K562 (cell line): ENCODE measurements around the gene CRELD2. TPM values are rescaled to one million over a fixed set of nuclear protein-coding genes. Genes with fewer than 3 reads are reported as not detected.

Experiments used
- FOXA1 ChIP-seq: fragments of 450-650 bp; IDR thresholded peaks from 2 replicates; pipeline ENCODE4 v1.6.1; 2016; ENCODE audit warnings: mild to moderate bottlenecking, borderline replicate concordance
- FOXO4 ChIP-seq: fragments of 450-650 bp; formaldehyde crosslinking; IDR thresholded peaks from 2 replicates; pipeline ENCODE4 v1.4.0; 2020; ENCODE audit warnings: mild to moderate bottlenecking, moderate library complexity
- HOXB6 ChIP-seq: fragments of 250-450 bp; sonication (Bioruptor Pico); IDR thresholded peaks from 2 replicates; pipeline ENCODE4 v1.5.1; 2022; ENCODE audit warnings: mild to moderate bottlenecking, borderline replicate concordance
- PML ChIP-seq: IDR thresholded peaks from 2 replicates; pipeline ENCODE4 v1.6.1; 2012; ENCODE audit warnings: low read length, inconsistent platforms
- POLR2AphosphoS5 ChIP-seq: IDR thresholded peaks from 2 replicates; pipeline ENCODE4 v1.6.1; 2011; ENCODE audit warnings: mild to moderate bottlenecking, low read depth, low read length, moderate library complexity; ENCODE audit not compliant: control insufficient read depth, insufficient read depth
- RFX1 ChIP-seq: fragments of 450-650 bp; IDR thresholded peaks from 2 replicates; pipeline ENCODE4 v1.6.1; 2016; ENCODE audit warnings: mild to moderate bottlenecking, moderate library complexity
- SIX5 ChIP-seq, 2 experiments: IDR thresholded peaks; 2 replicates each; pipeline ENCODE4 v1.6.1; 2011; ENCODE audit warnings: low read length in 2 of 2, borderline replicate concordance in 1 of 2, low read depth in 1 of 2, mild to moderate bottlenecking in 1 of 2, moderate library complexity in 1 of 2; ENCODE audit not compliant: insufficient read depth in 1 of 2
- SOX6 ChIP-seq: fragments of 450-650 bp; IDR thresholded peaks from 2 replicates; pipeline ENCODE4 v1.6.1; 2014; ENCODE audit warnings: mild to moderate bottlenecking
- TSC22D4 ChIP-seq: fragments of 450-650 bp; IDR thresholded peaks from 2 replicates; pipeline ENCODE4 v1.6.1; 2016; ENCODE audit warnings: missing genetic modification characterization, missing biosample characterization, control low read depth
- XRCC4 ChIP-seq: IDR thresholded peaks from one replicate; pipeline ENCODE4 v1.6.1; 2011; ENCODE audit not compliant: insufficient read depth, insufficient read length; ENCODE audit errors: extremely low read depth
- ZNF384 ChIP-seq: IDR thresholded peaks from 2 replicates; pipeline ENCODE4 v1.6.1; 2012; ENCODE audit warnings: low read depth, low read length, improper control_type of control experiment
- ZNF717 ChIP-seq: fragments of 250-450 bp; sonication (Bioruptor Pico); IDR thresholded peaks from 2 replicates; pipeline ENCODE4 v1.5.0; 2021
- polyA plus RNA-seq, 8 experiments: library from polyadenylated mRNA; depleted of rRNA in 4 of 8; stranded (reverse) in 5 of 8; unstranded in 3 of 8; fragments of >200 nt; fragmentation: Nextera tagmentation in 2 of 8; fragmentation: Illumina TruSeq in 1 of 8; extraction: Ambion mirVana in 2 of 8; extraction: Trizol in 1 of 8; gene quantifications; 2 replicates each; pipeline versions ENCODE4 v1.2.1 to v1.2.3, GENCODE V29; 2011 to 2014; ENCODE audit warnings: inconsistent platforms in 1 of 8, missing spikeins in 1 of 8
- total RNA-seq, 7 experiments: library from RNA; depleted of rRNA in 6 of 7; stranded (reverse); fragments of >200 nt in 6 of 7; fragmentation: Illumina TruSeq in 2 of 7; extraction: Trizol in 2 of 7; gene quantifications; 2 replicates each; pipeline versions ENCODE4 v1.2.1 to v1.2.3, GENCODE V29; 2011 to 2021; ENCODE audit warnings: low replicate concordance in 1 of 7
- TF ChIP-seq, protein P1 (sequence below): sonication (generic); formaldehyde crosslinking; IDR thresholded peaks from 2 replicates; pipeline ENCODE4 v1.8.0; 2023; ENCODE audit warnings: missing genetic modification reagents, mild to moderate bottlenecking, borderline replicate concordance
- TF ChIP-seq, protein P2 (sequence below): fragments of 250-450 bp; sonication (Bioruptor Pico); IDR thresholded peaks from 2 replicates; pipeline ENCODE4 v1.5.0; 2020; ENCODE audit warnings: mild to moderate bottlenecking, borderline replicate concordance
- TF ChIP-seq, protein P3 (sequence below), 2 experiments: IDR thresholded peaks; 2 replicates each; pipeline ENCODE4 v1.6.1; 2011; ENCODE audit warnings: borderline replicate concordance in 1 of 2, control low read depth in 1 of 2, low read depth in 1 of 2, low read length in 1 of 2, mild to moderate bottlenecking in 1 of 2, mixed read lengths in 1 of 2, moderate library complexity in 1 of 2; ENCODE audit not compliant: insufficient read depth in 1 of 2, insufficient read length in 1 of 2, poor library complexity in 1 of 2, severe bottlenecking in 1 of 2; ENCODE audit errors: extremely low read depth in 1 of 2
- TF ChIP-seq, protein P4 (sequence below): fragments of 250-450 bp; sonication (Bioruptor Pico); IDR thresholded peaks from 2 replicates; pipeline ENCODE4 v1.8.0; 2022; ENCODE audit warnings: moderate library complexity, mild to moderate bottlenecking, inconsistent platforms

CRELD2 gene
- total and polyA plus RNA-seq, 9 of the 15 experiments (the other 6 are each of a cell fraction or from before 2014, with no cell fraction given) = 0.96 to 25.3 (median 8.8) TPM

DNA sequence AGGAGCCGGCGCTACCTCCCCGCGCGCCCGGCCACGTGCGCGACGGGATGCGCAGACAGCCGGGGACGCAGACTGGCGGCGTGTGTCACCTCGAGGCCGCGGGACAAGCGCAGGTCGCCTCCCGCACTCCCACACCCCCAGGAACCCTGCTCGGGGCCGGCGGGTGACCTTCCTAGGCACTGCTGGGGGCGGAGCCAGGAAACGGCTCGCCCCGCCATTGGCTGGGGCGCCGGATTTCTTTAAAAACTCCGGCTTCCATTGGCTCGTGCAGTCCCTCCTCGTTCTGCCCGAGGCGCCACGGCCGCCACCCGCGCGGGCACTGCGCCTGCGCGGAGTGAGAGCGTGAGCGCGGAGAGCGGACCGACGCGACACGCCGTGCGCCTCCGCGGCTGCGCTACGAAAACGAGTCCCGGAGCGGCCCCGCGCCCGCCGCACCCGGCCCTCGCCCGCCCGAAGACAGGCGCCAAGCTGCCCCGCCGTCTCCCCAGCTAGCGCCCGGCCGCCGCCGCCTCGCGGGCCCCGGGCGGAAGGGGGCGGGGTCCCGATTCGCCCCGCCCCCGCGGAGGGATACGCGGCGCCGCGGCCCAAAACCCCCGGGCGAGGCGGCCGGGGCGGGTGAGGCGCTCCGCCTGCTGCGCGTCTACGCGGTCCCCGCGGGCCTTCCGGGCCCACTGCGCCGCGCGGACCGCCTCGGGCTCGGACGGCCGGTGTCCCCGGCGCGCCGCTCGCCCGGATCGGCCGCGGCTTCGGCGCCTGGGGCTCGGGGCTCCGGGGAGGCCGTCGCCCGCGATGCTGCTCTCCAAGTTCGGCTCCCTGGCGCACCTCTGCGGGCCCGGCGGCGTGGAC lies 41.9 kb downstream of the CRELD2 start, which contains the start of gene PIM3 (continued):
- TF ChIP-seq, protein P1, sequence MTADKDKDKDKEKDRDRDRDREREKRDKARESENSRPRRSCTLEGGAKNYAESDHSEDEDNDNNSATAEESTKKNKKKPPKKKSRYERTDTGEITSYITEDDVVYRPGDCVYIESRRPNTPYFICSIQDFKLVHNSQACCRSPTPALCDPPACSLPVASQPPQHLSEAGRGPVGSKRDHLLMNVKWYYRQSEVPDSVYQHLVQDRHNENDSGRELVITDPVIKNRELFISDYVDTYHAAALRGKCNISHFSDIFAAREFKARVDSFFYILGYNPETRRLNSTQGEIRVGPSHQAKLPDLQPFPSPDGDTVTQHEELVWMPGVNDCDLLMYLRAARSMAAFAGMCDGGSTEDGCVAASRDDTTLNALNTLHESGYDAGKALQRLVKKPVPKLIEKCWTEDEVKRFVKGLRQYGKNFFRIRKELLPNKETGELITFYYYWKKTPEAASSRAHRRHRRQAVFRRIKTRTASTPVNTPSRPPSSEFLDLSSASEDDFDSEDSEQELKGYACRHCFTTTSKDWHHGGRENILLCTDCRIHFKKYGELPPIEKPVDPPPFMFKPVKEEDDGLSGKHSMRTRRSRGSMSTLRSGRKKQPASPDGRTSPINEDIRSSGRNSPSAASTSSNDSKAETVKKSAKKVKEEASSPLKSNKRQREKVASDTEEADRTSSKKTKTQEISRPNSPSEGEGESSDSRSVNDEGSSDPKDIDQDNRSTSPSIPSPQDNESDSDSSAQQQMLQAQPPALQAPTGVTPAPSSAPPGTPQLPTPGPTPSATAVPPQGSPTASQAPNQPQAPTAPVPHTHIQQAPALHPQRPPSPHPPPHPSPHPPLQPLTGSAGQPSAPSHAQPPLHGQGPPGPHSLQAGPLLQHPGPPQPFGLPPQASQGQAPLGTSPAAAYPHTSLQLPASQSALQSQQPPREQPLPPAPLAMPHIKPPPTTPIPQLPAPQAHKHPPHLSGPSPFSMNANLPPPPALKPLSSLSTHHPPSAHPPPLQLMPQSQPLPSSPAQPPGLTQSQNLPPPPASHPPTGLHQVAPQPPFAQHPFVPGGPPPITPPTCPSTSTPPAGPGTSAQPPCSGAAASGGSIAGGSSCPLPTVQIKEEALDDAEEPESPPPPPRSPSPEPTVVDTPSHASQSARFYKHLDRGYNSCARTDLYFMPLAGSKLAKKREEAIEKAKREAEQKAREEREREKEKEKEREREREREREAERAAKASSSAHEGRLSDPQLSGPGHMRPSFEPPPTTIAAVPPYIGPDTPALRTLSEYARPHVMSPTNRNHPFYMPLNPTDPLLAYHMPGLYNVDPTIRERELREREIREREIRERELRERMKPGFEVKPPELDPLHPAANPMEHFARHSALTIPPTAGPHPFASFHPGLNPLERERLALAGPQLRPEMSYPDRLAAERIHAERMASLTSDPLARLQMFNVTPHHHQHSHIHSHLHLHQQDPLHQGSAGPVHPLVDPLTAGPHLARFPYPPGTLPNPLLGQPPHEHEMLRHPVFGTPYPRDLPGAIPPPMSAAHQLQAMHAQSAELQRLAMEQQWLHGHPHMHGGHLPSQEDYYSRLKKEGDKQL (CRISPR knock-in tag) = no peak
- TF ChIP-seq ZNF384 (no peak), HOXB6 (CRISPR knock-in tag) (no peak), FOXO4 (no peak), ZNF717 (CRISPR knock-in tag) (no peak), RFX1 (no peak), XRCC4 (no peak), TSC22D4 (tag) (no peak), POLR2AphosphoS5 (peak; percentile 34), PML (no peak), SIX5 (IDR thresholded peaks at IDR 0.05; ENCODE audit: borderline replicate concordance in 1 of 2, insufficient read depth in 1 of 2, low read depth in 1 of 2, low read length in 2 of 2) (no peak), SOX6 (0 out of 2 replicates have a peak, but pooled peaks have one; percentile 32), FOXA1 (no peak)
- TF ChIP-seq, protein P2, sequence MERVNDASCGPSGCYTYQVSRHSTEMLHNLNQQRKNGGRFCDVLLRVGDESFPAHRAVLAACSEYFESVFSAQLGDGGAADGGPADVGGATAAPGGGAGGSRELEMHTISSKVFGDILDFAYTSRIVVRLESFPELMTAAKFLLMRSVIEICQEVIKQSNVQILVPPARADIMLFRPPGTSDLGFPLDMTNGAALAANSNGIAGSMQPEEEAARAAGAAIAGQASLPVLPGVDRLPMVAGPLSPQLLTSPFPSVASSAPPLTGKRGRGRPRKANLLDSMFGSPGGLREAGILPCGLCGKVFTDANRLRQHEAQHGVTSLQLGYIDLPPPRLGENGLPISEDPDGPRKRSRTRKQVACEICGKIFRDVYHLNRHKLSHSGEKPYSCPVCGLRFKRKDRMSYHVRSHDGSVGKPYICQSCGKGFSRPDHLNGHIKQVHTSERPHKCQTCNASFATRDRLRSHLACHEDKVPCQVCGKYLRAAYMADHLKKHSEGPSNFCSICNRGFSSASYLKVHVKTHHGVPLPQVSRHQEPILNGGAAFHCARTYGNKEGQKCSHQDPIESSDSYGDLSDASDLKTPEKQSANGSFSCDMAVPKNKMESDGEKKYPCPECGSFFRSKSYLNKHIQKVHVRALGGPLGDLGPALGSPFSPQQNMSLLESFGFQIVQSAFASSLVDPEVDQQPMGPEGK = no peak
- TF ChIP-seq, protein P3, sequence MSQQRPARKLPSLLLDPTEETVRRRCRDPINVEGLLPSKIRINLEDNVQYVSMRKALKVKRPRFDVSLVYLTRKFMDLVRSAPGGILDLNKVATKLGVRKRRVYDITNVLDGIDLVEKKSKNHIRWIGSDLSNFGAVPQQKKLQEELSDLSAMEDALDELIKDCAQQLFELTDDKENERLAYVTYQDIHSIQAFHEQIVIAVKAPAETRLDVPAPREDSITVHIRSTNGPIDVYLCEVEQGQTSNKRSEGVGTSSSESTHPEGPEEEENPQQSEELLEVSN (IDR thresholded peaks at IDR 0.05; ENCODE audit: borderline replicate concordance in 1 of 2, extremely low read depth in 1 of 2, insufficient read depth in 1 of 2, insufficient read length in 1 of 2, low read depth in 1 of 2, low read length in 1 of 2, poor library complexity in 1 of 2, severe bottlenecking in 1 of 2) = peak; percentile 87 to 93
- TF ChIP-seq, protein P4, sequence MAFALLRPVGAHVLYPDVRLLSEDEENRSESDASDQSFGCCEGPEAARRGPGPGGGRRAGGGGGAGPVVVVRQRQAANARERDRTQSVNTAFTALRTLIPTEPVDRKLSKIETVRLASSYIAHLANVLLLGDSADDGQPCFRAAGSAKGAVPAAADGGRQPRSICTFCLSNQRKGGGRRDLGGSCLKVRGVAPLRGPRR = no peak
